Glutamatergic neuron (in vitro differentiated cells): ENCODE results near the gene PTGER2. TPM values are rescaled to one million over a fixed set of nuclear protein-coding genes. Genes with fewer than 3 reads are reported as not detected.

Experiments used
- DNase-seq: peaks from one replicate; pipeline ENCODE4 v3.0.0; 2022
- H3K27ac Mint-ChIP-seq: one replicate; pipeline ENCODE4 v1.8.0; 2020; ENCODE audit warnings: mild to moderate bottlenecking, mixed read lengths, inconsistent platforms; ENCODE audit not compliant: unreplicated experiment
- H3K27me3 Mint-ChIP-seq: one replicate; pipeline ENCODE4 v1.8.0; 2020; ENCODE audit warnings: mild to moderate bottlenecking, moderate library complexity, mixed read lengths, inconsistent platforms; ENCODE audit not compliant: unreplicated experiment
- H3K36me3 Mint-ChIP-seq: one replicate; pipeline ENCODE4 v1.8.0; 2020; ENCODE audit warnings: mild to moderate bottlenecking, mixed read lengths, inconsistent platforms; ENCODE audit not compliant: unreplicated experiment
- H3K4me1 Mint-ChIP-seq: one replicate; pipeline ENCODE4 v1.8.0; 2020; ENCODE audit warnings: mild to moderate bottlenecking, low read depth, mixed read lengths, inconsistent platforms; ENCODE audit not compliant: unreplicated experiment
- H3K4me3 Mint-ChIP-seq: one replicate; pipeline ENCODE4 v1.8.0; 2020; ENCODE audit warnings: mild to moderate bottlenecking, mixed read lengths, inconsistent platforms; ENCODE audit not compliant: unreplicated experiment
- H3K9me3 Mint-ChIP-seq: one replicate; pipeline ENCODE4 v1.8.0; 2020; ENCODE audit warnings: mild to moderate bottlenecking, moderate library complexity, mixed read lengths, inconsistent platforms; ENCODE audit not compliant: unreplicated experiment
- total RNA-seq: library from RNA; stranded (reverse); fragmentation: NEBNext Ultra II Directional; extraction: Animal tissue kit (Norgen Biotek cat#: 25700); gene quantifications from one replicate; pipeline ENCODE4 v1.2.1, GENCODE V29; 2021; ENCODE audit not compliant: unreplicated experiment
- TF ChIP-seq, protein P1 (sequence below): fragments of 200-600 bp; sonication (generic); IDR thresholded peaks from one replicate; pipeline ENCODE4 v1.5.0; 2021; ENCODE audit not compliant: partially characterized antibody, unreplicated experiment

Gene PTGER2
- total RNA-seq, 1 donor from 2014 or later = not detected

DNA sequence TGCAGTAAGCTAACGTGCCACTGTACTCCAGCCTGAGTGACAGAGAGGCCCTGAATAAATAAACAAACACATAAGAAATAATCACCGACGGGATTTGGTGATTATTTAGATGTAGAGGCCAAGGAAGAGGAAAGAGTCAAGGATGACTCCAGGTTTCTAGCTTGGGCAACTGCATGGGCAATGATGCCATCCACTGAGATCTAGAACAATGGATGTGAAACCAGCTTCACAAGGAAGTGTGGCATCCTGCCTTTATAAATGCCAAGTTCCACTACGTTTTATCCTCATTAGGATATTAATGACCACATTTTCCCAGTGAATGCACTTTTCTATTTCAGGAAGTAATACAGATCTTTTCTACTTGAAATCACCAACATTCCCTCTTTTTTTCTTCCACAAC lies 10.9 kb upstream of the PTGER2 start:
- Mint-ChIP-seq H3K4me1 (no peaks in the 10 kb centered on the region), H3K27ac (no peak overlapping the region), H3K27me3 (no peaks in the 10 kb centered on the region), H3K4me3 (no peak overlapping the region), H3K9me3 (no peaks in the 10 kb centered on the region), H3K36me3 (no peaks in the 10 kb centered on the region)
- DNase-seq = no peak
- TF ChIP-seq, protein P1, sequence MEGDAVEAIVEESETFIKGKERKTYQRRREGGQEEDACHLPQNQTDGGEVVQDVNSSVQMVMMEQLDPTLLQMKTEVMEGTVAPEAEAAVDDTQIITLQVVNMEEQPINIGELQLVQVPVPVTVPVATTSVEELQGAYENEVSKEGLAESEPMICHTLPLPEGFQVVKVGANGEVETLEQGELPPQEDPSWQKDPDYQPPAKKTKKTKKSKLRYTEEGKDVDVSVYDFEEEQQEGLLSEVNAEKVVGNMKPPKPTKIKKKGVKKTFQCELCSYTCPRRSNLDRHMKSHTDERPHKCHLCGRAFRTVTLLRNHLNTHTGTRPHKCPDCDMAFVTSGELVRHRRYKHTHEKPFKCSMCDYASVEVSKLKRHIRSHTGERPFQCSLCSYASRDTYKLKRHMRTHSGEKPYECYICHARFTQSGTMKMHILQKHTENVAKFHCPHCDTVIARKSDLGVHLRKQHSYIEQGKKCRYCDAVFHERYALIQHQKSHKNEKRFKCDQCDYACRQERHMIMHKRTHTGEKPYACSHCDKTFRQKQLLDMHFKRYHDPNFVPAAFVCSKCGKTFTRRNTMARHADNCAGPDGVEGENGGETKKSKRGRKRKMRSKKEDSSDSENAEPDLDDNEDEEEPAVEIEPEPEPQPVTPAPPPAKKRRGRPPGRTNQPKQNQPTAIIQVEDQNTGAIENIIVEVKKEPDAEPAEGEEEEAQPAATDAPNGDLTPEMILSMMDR = no peak

DNA sequence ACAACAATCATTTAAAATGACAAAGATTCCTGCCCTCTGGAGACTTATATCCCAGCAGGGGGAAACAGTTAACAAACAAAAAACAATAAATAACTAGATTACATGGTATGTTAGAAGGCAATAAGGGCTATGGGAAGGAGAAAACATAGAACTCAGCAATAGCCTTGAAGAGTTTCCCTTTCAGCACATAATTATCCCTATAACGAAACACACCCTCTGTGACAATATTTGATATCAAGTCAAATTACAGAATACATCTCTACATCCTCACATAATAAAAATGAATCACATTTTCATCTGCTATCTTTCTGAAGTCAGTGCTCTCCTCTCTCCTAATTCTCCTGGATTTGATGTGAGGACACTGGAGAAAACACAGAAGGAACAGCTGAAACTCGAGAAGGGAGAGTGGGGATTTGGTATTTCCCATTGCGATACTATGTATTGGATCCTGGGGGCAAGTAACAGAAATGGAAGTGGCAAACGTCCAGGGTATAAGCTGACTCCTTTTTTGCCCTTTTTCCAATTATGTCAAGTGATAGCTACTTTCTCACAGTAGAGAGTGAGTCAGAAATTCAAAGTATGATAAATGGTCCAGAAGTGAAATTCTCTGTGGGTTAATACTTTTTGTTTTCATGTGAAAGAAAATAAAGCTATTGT lies 9.7 kb upstream of the PTGER2 start:
- no peak for DNase-seq
- no peaks in the 10 kb centered on the region for H3K27me3 Mint-ChIP-seq
- no peaks in the 10 kb centered on the region for H3K36me3 Mint-ChIP-seq
- no peaks in the 10 kb centered on the region for H3K9me3 Mint-ChIP-seq
- no peak overlapping the region for H3K27ac Mint-ChIP-seq
- no peaks in the 10 kb centered on the region for H3K4me1 Mint-ChIP-seq
- TF ChIP-seq, protein P1 = no peak
- no peak overlapping the region for H3K4me3 Mint-ChIP-seq

DNA sequence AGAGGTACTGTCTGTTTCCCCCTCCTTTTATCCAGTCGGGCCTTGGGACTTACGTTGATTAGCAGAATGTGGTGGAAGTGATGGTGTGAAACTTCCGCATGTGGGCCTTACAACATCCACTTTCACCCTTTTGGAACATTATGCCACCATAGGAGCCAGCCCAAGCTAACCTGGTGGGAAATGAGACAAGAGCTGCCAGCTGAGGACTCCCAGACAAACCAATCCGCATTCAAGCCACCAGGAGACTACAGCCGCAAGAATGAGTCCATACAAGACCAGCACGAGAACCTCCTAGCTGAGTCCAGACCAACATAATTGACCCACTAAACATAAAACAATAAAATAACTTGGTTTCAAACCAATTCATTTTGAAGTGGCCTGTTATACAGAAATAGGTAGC lies 9.1 kb upstream of the PTGER2 start:
- Mint-ChIP-seq H3K4me1 (no peaks in the 10 kb centered on the region), H3K27me3 (no peaks in the 10 kb centered on the region), H3K27ac (no peak overlapping the region), H3K9me3 (no peaks in the 10 kb centered on the region), H3K4me3 (no peak overlapping the region), H3K36me3 (no peaks in the 10 kb centered on the region)
- TF ChIP-seq, protein P1 = no peak
- no peak for DNase-seq

DNA sequence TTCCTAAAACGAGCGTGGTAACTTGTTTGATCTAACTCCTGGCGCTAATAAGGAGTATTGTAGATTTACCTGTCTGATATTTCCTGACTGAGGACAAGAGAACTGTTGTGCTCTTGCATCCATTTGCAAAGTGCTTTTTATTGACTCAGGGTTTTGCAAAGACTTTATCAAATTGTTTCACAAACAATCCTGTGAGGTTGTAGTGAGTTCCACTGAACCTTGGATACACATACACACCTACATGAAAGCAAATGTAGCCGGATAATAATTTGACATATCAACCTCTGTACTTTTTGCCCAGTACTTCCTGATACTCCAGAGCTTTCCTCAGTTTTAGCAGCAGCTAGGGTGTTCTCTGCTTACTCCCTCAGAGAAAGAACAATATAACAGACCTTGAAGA lies 6.7 kb upstream of the PTGER2 start:
- TF ChIP-seq, protein P1 = no peak
- no peaks in the 10 kb centered on the region for H3K4me1 Mint-ChIP-seq
- H3K36me3 Mint-ChIP-seq = no peaks in the 10 kb centered on the region
- no peak for DNase-seq
- H3K4me3 Mint-ChIP-seq = no peak overlapping the region
- H3K27ac Mint-ChIP-seq = no peak overlapping the region
- no peaks in the 10 kb centered on the region for H3K9me3 Mint-ChIP-seq
- H3K27me3 Mint-ChIP-seq = no peaks in the 10 kb centered on the region

DNA sequence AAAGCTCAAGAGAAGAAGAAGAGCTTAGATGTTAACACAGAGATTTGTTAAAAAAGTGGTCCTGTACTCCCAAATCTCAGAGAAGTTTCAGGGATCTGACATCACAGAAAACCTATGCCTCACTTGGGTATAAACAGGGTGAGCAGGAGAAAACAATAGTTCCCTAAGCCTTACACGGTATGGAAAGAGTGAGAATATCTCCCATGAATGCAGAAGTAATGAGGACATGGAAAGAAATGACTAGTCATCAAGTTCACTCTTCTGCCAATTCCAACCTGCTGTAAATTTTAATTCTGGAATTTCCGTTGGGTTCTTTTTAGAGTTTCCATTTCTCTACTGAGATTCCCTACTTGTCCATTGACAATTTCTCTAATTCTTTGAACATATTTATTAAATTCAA lies 6.2 kb upstream of the PTGER2 start:
- no peaks in the 10 kb centered on the region for H3K9me3 Mint-ChIP-seq
- H3K4me1 Mint-ChIP-seq = no peaks in the 10 kb centered on the region
- no peak overlapping the region for H3K27ac Mint-ChIP-seq
- H3K27me3 Mint-ChIP-seq = no peaks in the 10 kb centered on the region
- H3K4me3 Mint-ChIP-seq = no peak overlapping the region
- TF ChIP-seq, protein P1 = no peak
- H3K36me3 Mint-ChIP-seq = no peaks in the 10 kb centered on the region
- no peak for DNase-seq
